ENCODE data around the gene PDE3B. TPM values are rescaled to one million over a fixed set of nuclear protein-coding genes. Genes with fewer than 3 reads are reported as not detected.

The PDE3B gene
- polyA plus RNA-seq, 1 of the 3 experiments (the other 2 are of a cell fraction) = 0.26 TPM

DNA sequence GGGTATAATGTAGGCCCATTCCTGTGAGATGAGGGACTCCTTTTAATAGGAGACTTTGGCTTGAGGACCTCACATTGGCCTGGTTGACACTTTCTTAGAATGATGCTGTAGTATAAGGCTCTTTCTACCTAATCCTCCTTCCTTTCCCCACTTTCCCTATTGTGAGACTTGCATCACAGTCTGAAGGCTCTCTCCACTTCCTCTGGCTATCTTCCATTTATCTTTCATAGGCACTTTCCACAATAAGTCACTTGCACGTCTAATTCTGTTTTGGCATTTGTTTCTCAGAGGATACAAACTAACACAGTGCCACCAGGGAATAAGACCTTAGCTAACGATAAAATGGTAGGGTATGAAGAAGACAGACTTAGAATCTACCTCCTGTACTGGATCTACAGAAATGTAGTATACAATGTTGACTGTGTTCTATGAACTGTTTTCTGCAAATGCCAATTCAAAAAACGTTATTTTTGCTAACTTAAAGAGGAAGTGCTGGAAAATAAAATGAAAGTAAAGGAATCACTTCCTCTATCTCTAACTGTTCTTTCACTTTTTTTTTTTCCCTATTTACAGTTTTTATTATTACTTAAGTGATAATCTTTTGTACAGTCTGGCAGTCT is 17.9 kb upstream of the PDE3B start:
- no peak for DNase-seq
- Histone ChIP-seq H3K9ac (no peak overlapping the region), H2AFZ (ENCODE audit: low read depth) (no peak overlapping the region), H3K27me3 (ENCODE audit: insufficient read depth) (no peaks in the 10 kb centered on the region), H3K4me2 (no peak overlapping the region), H3F3A (replicated peaks; ENCODE audit: insufficient read depth) (no peaks in the 10 kb centered on the region), H3K27ac (ENCODE audit: low read depth in 2 of 2, low read length in 1 of 2) (no peak overlapping the region), H3K4me3 (ENCODE audit: low read depth in 2 of 2, low read length in 1 of 2) (no peak overlapping the region), H3K9me2 (no peaks in the 10 kb centered on the region), H4K20me1 (ENCODE audit: insufficient read depth) (no peaks in the 10 kb centered on the region), H3K36me3 (replicated peaks in 1 of 2; ENCODE audit: control insufficient read depth in 1 of 2, insufficient read depth in 2 of 2, low read length in 1 of 2) (no peaks in the 10 kb centered on the region), H3K79me2 (ENCODE audit: insufficient read depth) (no peaks in the 10 kb centered on the region), H3K9me3 (no peaks in the 10 kb centered on the region), H3K4me1 (ENCODE audit: control insufficient read depth in 1 of 2, insufficient read depth in 2 of 2, low read depth in 1 of 2, low read length in 1 of 2) (peaks cover 0 to 2% of the 10 kb centered on the region in 2 experiments; a peak in 1 of 4 replicates)
- TF ChIP-seq GATA2 (CRISPR knock-in tag; IDR thresholded peaks at IDR 0.05) = no peak
- TF ChIP-seq RFX5 (IDR thresholded peaks at IDR 0.05; ENCODE audit: low read length) = no peak
- TF ChIP-seq RAD21 (IDR thresholded peaks at IDR 0.05; ENCODE audit: low read length) = no peak
- TF ChIP-seq, protein P1, sequence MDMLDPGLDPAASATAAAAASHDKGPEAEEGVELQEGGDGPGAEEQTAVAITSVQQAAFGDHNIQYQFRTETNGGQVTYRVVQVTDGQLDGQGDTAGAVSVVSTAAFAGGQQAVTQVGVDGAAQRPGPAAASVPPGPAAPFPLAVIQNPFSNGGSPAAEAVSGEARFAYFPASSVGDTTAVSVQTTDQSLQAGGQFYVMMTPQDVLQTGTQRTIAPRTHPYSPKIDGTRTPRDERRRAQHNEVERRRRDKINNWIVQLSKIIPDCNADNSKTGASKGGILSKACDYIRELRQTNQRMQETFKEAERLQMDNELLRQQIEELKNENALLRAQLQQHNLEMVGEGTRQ (IDR thresholded peaks at IDR 0.05; ENCODE audit: borderline replicate concordance, low read depth, low read length) = no peak
- no peak for TF ChIP-seq YY1 (IDR thresholded peaks at IDR 0.05; ENCODE audit: low read depth)
- TF ChIP-seq, protein P2, sequence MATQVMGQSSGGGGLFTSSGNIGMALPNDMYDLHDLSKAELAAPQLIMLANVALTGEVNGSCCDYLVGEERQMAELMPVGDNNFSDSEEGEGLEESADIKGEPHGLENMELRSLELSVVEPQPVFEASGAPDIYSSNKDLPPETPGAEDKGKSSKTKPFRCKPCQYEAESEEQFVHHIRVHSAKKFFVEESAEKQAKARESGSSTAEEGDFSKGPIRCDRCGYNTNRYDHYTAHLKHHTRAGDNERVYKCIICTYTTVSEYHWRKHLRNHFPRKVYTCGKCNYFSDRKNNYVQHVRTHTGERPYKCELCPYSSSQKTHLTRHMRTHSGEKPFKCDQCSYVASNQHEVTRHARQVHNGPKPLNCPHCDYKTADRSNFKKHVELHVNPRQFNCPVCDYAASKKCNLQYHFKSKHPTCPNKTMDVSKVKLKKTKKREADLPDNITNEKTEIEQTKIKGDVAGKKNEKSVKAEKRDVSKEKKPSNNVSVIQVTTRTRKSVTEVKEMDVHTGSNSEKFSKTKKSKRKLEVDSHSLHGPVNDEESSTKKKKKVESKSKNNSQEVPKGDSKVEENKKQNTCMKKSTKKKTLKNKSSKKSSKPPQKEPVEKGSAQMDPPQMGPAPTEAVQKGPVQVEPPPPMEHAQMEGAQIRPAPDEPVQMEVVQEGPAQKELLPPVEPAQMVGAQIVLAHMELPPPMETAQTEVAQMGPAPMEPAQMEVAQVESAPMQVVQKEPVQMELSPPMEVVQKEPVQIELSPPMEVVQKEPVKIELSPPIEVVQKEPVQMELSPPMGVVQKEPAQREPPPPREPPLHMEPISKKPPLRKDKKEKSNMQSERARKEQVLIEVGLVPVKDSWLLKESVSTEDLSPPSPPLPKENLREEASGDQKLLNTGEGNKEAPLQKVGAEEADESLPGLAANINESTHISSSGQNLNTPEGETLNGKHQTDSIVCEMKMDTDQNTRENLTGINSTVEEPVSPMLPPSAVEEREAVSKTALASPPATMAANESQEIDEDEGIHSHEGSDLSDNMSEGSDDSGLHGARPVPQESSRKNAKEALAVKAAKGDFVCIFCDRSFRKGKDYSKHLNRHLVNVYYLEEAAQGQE (IDR thresholded peaks at IDR 0.05; ENCODE audit: low read depth, low read length) = no peak
- TF ChIP-seq, protein P3, sequence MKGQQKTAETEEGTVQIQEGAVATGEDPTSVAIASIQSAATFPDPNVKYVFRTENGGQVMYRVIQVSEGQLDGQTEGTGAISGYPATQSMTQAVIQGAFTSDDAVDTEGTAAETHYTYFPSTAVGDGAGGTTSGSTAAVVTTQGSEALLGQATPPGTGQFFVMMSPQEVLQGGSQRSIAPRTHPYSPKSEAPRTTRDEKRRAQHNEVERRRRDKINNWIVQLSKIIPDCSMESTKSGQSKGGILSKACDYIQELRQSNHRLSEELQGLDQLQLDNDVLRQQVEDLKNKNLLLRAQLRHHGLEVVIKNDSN (IDR thresholded peaks at IDR 0.05; ENCODE audit: borderline replicate concordance, low read depth) = no peak
- no peak for TF ChIP-seq POLR2AphosphoS5 (IDR thresholded peaks at IDR 0.05; ENCODE audit: low read depth, low read length)
- TF ChIP-seq ELF1 (IDR thresholded peaks at IDR 0.05) = no peak
- no peak for TF ChIP-seq JUND (IDR thresholded peaks at IDR 0.05)
- ChIA-PET POLR2A (no interaction called here), CTCF (no interaction called here)
- WGBS (ENCODE audit: low lambda C conversion rate) = 54% methylated on average over 3 of the region's 3 CpGs

DNA sequence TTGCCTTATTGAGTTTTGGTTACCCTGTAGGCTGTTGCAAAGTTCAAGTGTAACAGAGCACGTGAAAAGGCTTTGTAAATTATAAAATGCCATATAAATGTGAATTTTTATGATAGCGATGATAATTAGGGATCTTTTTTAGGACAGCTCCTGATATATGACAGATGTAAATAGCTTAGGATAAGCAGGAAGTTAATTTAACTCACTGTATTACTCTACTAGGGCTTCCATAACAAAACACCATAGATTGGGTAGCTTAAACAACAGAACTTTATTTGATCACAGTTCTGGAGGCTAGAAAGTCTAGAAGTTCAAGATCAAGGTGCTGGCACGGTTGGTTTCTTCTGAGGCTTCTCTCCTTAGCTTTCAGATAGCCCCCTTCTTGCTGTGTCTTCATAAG is 17.0 kb upstream of the PDE3B start:
- H3F3A ChIP-seq (replicated peaks; ENCODE audit: insufficient read depth) = no peaks in the 10 kb centered on the region
- no peaks in the 10 kb centered on the region for H3K9me3 ChIP-seq
- H3K9ac ChIP-seq = no peak overlapping the region
- no peak overlapping the region for H3K27ac ChIP-seq (ENCODE audit: low read depth in 2 of 2, low read length in 1 of 2)
- H3K27me3 ChIP-seq (ENCODE audit: insufficient read depth) = no peaks in the 10 kb centered on the region
- WGBS (ENCODE audit: low lambda C conversion rate) = 56% methylated on average over 3 of the region's 3 CpGs
- no peaks in the 10 kb centered on the region for H4K20me1 ChIP-seq (ENCODE audit: insufficient read depth)
- POLR2A ChIA-PET = no interaction called here
- no peaks in the 10 kb centered on the region for H3K79me2 ChIP-seq (ENCODE audit: insufficient read depth)
- peaks cover 0 to 2% of the 10 kb centered on the region in 2 experiments; a peak in 1 of 4 replicates for H3K4me1 ChIP-seq (ENCODE audit: control insufficient read depth in 1 of 2, insufficient read depth in 2 of 2, low read depth in 1 of 2, low read length in 1 of 2)
- no peak overlapping the region for H2AFZ ChIP-seq (ENCODE audit: low read depth)
- CTCF ChIA-PET = no interaction called here
- H3K4me2 ChIP-seq = no peak overlapping the region
- no peak for DNase-seq
- no peaks in the 10 kb centered on the region for H3K9me2 ChIP-seq
- H3K36me3 ChIP-seq (replicated peaks in 1 of 2; ENCODE audit: control insufficient read depth in 1 of 2, insufficient read depth in 2 of 2, low read length in 1 of 2) = no peaks in the 10 kb centered on the region
- no peak overlapping the region for H3K4me3 ChIP-seq (ENCODE audit: low read depth in 2 of 2, low read length in 1 of 2)
- TF ChIP-seq, protein P4, sequence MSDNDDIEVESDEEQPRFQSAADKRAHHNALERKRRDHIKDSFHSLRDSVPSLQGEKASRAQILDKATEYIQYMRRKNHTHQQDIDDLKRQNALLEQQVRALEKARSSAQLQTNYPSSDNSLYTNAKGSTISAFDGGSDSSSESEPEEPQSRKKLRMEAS (IDR thresholded peaks at IDR 0.05; ENCODE audit: low read depth) = no peak
- TF ChIP-seq, protein P5, sequence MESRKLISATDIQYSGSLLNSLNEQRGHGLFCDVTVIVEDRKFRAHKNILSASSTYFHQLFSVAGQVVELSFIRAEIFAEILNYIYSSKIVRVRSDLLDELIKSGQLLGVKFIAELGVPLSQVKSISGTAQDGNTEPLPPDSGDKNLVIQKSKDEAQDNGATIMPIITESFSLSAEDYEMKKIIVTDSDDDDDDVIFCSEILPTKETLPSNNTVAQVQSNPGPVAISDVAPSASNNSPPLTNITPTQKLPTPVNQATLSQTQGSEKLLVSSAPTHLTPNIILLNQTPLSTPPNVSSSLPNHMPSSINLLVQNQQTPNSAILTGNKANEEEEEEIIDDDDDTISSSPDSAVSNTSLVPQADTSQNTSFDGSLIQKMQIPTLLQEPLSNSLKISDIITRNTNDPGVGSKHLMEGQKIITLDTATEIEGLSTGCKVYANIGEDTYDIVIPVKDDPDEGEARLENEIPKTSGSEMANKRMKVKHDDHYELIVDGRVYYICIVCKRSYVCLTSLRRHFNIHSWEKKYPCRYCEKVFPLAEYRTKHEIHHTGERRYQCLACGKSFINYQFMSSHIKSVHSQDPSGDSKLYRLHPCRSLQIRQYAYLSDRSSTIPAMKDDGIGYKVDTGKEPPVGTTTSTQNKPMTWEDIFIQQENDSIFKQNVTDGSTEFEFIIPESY (IDR thresholded peaks at IDR 0.05; ENCODE audit: borderline replicate concordance, low read depth) = no peak
- TF ChIP-seq RAD21 (IDR thresholded peaks at IDR 0.05; ENCODE audit: low read length) (no peak), FOSL2 (IDR thresholded peaks at IDR 0.05; ENCODE audit: borderline replicate concordance, low read depth) (no peak), CHD2 (IDR thresholded peaks at IDR 0.05; ENCODE audit: low read length, partially characterized antibody) (no peak), MXI1 (IDR thresholded peaks at IDR 0.05; ENCODE audit: low read depth, low read length) (no peak), FOXJ3 (CRISPR knock-in tag; IDR thresholded peaks at IDR 0.05) (no peak), GABPA (IDR thresholded peaks at IDR 0.05; ENCODE audit: low read depth) (no peak), FOXM1 (IDR thresholded peaks at IDR 0.05; ENCODE audit: low read depth) (no peak), TAF1 (IDR thresholded peaks at IDR 0.05; ENCODE audit: borderline replicate concordance, low read depth, low read length) (no peak)
- TF ChIP-seq, protein P6, sequence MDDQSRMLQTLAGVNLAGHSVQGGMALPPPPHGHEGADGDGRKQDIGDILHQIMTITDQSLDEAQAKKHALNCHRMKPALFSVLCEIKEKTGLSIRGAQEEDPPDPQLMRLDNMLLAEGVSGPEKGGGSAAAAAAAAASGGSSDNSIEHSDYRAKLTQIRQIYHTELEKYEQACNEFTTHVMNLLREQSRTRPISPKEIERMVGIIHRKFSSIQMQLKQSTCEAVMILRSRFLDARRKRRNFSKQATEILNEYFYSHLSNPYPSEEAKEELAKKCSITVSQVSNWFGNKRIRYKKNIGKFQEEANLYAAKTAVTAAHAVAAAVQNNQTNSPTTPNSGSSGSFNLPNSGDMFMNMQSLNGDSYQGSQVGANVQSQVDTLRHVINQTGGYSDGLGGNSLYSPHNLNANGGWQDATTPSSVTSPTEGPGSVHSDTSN (IDR thresholded peaks at IDR 0.05) = no peak

All from SK-N-SH (cell line).